GM12878 (cell line): ENCODE results near the gene MED13. TPM values are rescaled to one million over a fixed set of nuclear protein-coding genes. Genes with fewer than 3 reads are reported as not detected.

Experiments
- IRF5 ChIP-seq: fragments of 450-650 bp; IDR thresholded peaks from 2 replicates; pipeline ENCODE4 v1.6.1; 2017; ENCODE audit warnings: borderline replicate concordance
- PRDM15 ChIP-seq: fragments of 450-650 bp; formaldehyde crosslinking; IDR thresholded peaks from 2 replicates; pipeline ENCODE4 v1.4.0; 2020; ENCODE audit warnings: mild to moderate bottlenecking, moderate library complexity
- REST ChIP-seq: IDR thresholded peaks from 2 replicates; pipeline ENCODE4 v1.6.1; 2012; ENCODE audit warnings: mild to moderate bottlenecking, low read depth, low read length
- SIX5 ChIP-seq: IDR thresholded peaks from 2 replicates; pipeline ENCODE4 v1.6.1; 2011; ENCODE audit warnings: mild to moderate bottlenecking, low read depth, low read length, moderate library complexity; ENCODE audit not compliant: severe bottlenecking
- SMC3 ChIP-seq: IDR thresholded peaks from 2 replicates; pipeline ENCODE4 v1.6.1; 2011; ENCODE audit warnings: low read length, improper control_type of control experiment, borderline replicate concordance
- SUPT20H ChIP-seq: IDR thresholded peaks from 2 replicates; pipeline ENCODE4 v1.6.1; 2011; ENCODE audit warnings: low read depth, mild to moderate bottlenecking, low read length, moderate library complexity, borderline replicate concordance; ENCODE audit not compliant: control insufficient read depth
- SUZ12 ChIP-seq: fragments of 200-600 bp; sonication (generic); IDR thresholded peaks from one replicate; pipeline ENCODE4 v1.6.1; 2018; ENCODE audit warnings: antibody characterized with exemption, mild to moderate bottlenecking; ENCODE audit not compliant: unreplicated experiment
- polyA plus RNA-seq, 11 experiments: library from polyadenylated mRNA; depleted of rRNA in 4 of 11; unstranded in 6 of 11; stranded (reverse) in 5 of 11; fragments of >200 nt; fragmentation: Nextera tagmentation in 4 of 11; fragmentation: Illumina TruSeq in 1 of 11; extraction: Ambion mirVana in 4 of 11; extraction: Trizol in 1 of 11; gene quantifications; 1 replicate in 1 of 11; 2 replicates in 10 of 11; pipeline versions ENCODE4 v1.2.1 to v1.2.3, GENCODE V29; 2011 to 2016; ENCODE audit warnings: inconsistent platforms in 2 of 11, missing spikeins in 2 of 11, low read depth in 1 of 11
- total RNA-seq, 4 experiments: library from RNA; depleted of rRNA in 3 of 4; stranded (reverse); fragments of >200 nt in 3 of 4; fragmentation: Illumina TruSeq in 1 of 4; extraction: Trizol in 1 of 4; gene quantifications; 2 replicates each; pipeline versions ENCODE4 v1.2.1 to v1.2.3, GENCODE V29; 2013 to 2021

MED13 gene
- total and polyA plus RNA-seq, 10 of the 15 experiments (the other 5 are each of a cell fraction or from before 2014, with no cell fraction given): 4.6 to 49.7 (median 21.3) TPM

- TF ChIP-seq PRDM15 (no peak), SMC3 (no peak), REST (no peak), SUZ12 (no peak), IRF5 (no peak), SUPT20H (no peak), SIX5 (no peak)
- TF ChIP-seq, all 136 proteins: peak for 0
These were observed 31.3 kb upstream of the MED13 start (continued) for GRCh38 chr17:62096401-62096670.
